Mesothelial cell of epicardium (in vitro differentiated cells): Measurements from ENCODE around the gene DMAP1. TPM values are rescaled to one million over a fixed set of nuclear protein-coding genes. Genes with fewer than 3 reads are reported as not detected.

Experiments used
- DNase-seq, 2 experiments: peaks; one replicate each; pipeline ENCODE4 v3.0.0; 2021; ENCODE audit warnings: low spot score in 2 of 2; ENCODE audit not compliant: unreplicated experiment in 2 of 2
- H3K27ac Mint-ChIP-seq: 2 replicates; pipeline ENCODE4 v1.8.0; 2021; ENCODE audit warnings: mixed read lengths
- H3K27me3 Mint-ChIP-seq: 2 replicates; pipeline ENCODE4 v1.8.0; 2021; ENCODE audit warnings: low read depth, mixed read lengths
- H3K36me3 Mint-ChIP-seq: 2 replicates; pipeline ENCODE4 v1.8.0; 2021; ENCODE audit warnings: mixed read lengths
- H3K4me1 Mint-ChIP-seq: 2 replicates; pipeline ENCODE4 v1.8.0; 2021; ENCODE audit warnings: mixed read lengths
- H3K4me3 Mint-ChIP-seq: 2 replicates; pipeline ENCODE4 v1.8.0; 2021; ENCODE audit warnings: mild to moderate bottlenecking, moderate library complexity, mixed read lengths
- H3K9me3 Mint-ChIP-seq: 2 replicates; pipeline ENCODE4 v1.8.0; 2021; ENCODE audit warnings: mixed read lengths
- CTCF ChIP-seq: fragments of 200-600 bp; sonication (generic); IDR thresholded peaks from one replicate; pipeline ENCODE4 v1.5.0; 2021; ENCODE audit warnings: antibody characterized with exemption; ENCODE audit not compliant: unreplicated experiment
- total RNA-seq: library from RNA; stranded (reverse); gene quantifications from 3 replicates; pipeline ENCODE4 v1.2.1, GENCODE V29; 2021

DMAP1 gene
- total RNA-seq, 1 donor from 2014 or later, result 50.7 TPM

GRCh38 chr1:44251486-44251885, 38.2 kb downstream of the DMAP1 start:
- Mint-ChIP-seq H3K9me3 (no peaks in the 10 kb centered on the region), H3K36me3 (peaks cover 2% of the 10 kb centered on the region), H3K27me3 (no peaks in the 10 kb centered on the region), H3K4me3 (no peak overlapping the region), H3K27ac (no peak overlapping the region), H3K4me1 (peaks cover 7% of the 10 kb centered on the region)
- DNase-seq, result no peak
- TF ChIP-seq CTCF, result no peak

GRCh38 chr1:44251989-44252671, 38.9 kb downstream of the DMAP1 start:
- Mint-ChIP-seq H3K4me1 (peaks cover 7% of the 10 kb centered on the region), H3K36me3 (peaks cover 2% of the 10 kb centered on the region), H3K4me3 (no peak overlapping the region), H3K27me3 (no peaks in the 10 kb centered on the region), H3K27ac (no peak overlapping the region), H3K9me3 (no peaks in the 10 kb centered on the region)
- DNase-seq, result no peak
- TF ChIP-seq CTCF, result no peak

GRCh38 chr1:44254392-44254910, 41.2 kb downstream of the DMAP1 start:
- peaks cover 11% of the 10 kb centered on the region for H3K4me1 Mint-ChIP-seq
- no peak for DNase-seq
- H3K36me3 Mint-ChIP-seq, result no peaks in the 10 kb centered on the region
- no peak for TF ChIP-seq CTCF
- no peak overlapping the region for H3K27ac Mint-ChIP-seq
- no peaks in the 10 kb centered on the region for H3K27me3 Mint-ChIP-seq
- H3K9me3 Mint-ChIP-seq, result no peaks in the 10 kb centered on the region
- no peak overlapping the region for H3K4me3 Mint-ChIP-seq

- Mint-ChIP-seq H3K9me3 (no peaks in the 10 kb centered on the region), H3K4me1 (peaks cover 6% of the 10 kb centered on the region), H3K4me3 (no peak overlapping the region), H3K27ac (no peak overlapping the region), H3K27me3 (no peaks in the 10 kb centered on the region), H3K36me3 (peaks cover 2% of the 10 kb centered on the region)
- DNase-seq, result no peak
- no peak for TF ChIP-seq CTCF
Measured at GRCh38 chr1:44256762-44257554, 43.7 kb downstream of the DMAP1 start.

- no peak for DNase-seq
- peaks cover 6% of the 10 kb centered on the region for H3K4me1 Mint-ChIP-seq
- H3K27ac Mint-ChIP-seq, result no peak overlapping the region
Measured at GRCh38 chr1:44259090-44259489, 45.8 kb downstream of the DMAP1 start.

More at GRCh38 chr1:44259090-44259489, 45.8 kb downstream of the DMAP1 start:
- peaks cover 3% of the 10 kb centered on the region for H3K36me3 Mint-ChIP-seq
- H3K9me3 Mint-ChIP-seq, result no peaks in the 10 kb centered on the region
- TF ChIP-seq CTCF, result no peak
- no peak overlapping the region for H3K4me3 Mint-ChIP-seq
- no peaks in the 10 kb centered on the region for H3K27me3 Mint-ChIP-seq
